HT-29 (cell line): ENCODE results near the gene HCRT. TPM values are rescaled to one million over a fixed set of nuclear protein-coding genes. Genes with fewer than 3 reads are reported as not detected.
"Not testable (repeated sequence)": the region's sequence is repeated elsewhere in the genome, so short reads cannot be mapped to it uniquely, and the experiment has no call there.

Source experiments
- DNase-seq: peaks from one replicate; pipeline ENCODE4 v3.0.0-alpha.2; 2015; ENCODE audit warnings: low spot score
- total RNA-seq: library from RNA; depleted of rRNA; stranded (reverse); fragments of >200 nt; shearing (Covaris generic); gene quantifications from 2 replicates; pipeline ENCODE4 v1.2.3, GENCODE V29; 2014; rRNA removed

Gene HCRT
- total RNA-seq, 1 experiment from 2014 or later, result not detected

DNA sequence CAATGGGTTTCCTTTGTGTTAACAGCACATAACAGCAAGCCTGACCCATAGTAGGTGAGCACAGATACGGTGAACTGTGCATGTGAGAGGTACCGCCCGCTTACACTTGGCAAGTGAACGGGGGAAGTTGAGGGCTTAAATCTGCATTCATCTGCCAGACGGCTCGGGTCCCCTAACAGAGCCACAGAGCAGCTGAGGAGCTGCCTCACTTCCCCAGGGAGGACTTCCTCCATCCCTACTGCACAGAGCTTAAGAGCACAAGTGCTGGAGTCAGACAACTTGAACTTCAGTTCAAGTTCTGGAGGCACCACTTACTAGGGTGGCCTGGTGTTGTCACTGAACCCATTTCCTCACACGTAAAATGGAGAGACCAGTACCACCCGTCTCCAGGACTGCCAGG, 43.9 kb downstream of the HCRT start:
- no peak for DNase-seq

DNA sequence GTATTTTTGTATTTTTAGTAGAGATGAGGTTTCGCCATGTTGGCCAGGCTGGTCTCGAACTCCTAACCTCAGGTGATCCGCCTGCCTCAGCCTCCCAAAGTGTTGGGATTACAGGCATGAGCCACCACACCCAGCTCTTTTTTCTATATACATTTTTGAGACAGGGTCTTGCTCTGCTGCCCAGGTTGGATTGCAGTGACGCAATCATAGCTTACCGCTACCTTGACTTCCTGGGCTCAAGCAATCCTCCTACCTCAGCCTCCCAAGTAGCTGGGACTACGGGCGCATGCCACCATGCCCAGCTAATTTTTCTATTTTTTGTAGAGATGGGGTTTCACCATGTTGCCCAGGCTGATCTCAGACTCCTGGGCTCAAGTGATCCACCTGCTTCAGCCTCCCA, 44.6 kb downstream of the HCRT start:
- DNase-seq, result not testable (repeated sequence)

DNA sequence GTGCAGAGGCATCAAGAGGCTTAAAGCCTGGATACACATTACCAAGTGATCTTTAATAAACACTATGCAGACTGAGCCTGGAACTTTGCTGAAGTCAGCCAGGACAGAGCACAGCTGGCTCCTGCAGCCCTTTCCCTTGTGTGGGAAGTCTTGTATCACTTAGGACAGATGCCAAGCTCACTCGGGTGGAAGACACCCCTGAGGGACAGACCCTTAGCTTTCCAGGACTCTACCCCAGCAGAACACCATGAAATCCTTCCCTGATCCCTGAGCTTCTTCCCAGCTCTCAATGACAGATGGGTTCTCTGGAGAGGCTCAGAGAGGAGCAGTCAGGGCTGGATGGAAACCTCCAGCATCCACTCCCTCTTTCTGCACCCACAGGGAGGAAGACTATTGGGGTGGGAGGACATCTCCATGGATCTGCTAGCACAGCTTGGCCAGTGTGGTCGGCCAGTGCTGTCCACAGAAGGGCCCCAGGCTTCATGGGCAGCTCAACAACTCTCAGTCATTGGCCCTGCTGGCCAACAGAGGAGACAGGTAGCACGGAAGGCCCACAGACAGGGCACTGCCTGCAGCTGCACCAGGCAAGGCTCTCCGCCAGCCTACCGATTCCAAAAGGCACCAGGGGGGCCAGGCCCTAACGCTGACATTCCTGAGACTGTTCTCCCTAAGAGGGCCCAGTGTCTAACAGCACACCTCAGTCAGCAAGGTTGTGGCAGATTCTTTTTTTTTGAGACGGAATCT, 46.3 kb downstream of the HCRT start:
- DNase-seq, result no peak

DNA sequence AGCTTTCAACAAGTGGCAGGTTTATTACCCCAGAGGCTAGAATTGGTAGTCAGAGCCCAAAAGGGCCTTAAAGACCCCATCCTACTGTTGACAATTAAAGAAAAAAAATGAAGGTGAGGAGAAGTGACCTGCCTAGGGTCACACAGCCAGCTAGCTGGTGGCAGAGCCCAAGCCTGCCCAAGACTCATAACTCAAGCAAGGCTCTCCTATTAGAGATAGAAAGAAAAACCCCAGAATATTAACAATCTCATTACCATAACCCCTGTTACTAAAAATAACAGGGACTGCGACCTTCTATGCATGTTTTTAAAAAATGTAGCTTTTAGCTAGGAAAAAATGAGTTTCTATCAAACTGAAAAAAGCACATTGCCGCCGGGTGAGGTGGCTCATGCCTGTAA, 48.6 kb downstream of the HCRT start:
- DNase-seq, result no peak

DNA sequence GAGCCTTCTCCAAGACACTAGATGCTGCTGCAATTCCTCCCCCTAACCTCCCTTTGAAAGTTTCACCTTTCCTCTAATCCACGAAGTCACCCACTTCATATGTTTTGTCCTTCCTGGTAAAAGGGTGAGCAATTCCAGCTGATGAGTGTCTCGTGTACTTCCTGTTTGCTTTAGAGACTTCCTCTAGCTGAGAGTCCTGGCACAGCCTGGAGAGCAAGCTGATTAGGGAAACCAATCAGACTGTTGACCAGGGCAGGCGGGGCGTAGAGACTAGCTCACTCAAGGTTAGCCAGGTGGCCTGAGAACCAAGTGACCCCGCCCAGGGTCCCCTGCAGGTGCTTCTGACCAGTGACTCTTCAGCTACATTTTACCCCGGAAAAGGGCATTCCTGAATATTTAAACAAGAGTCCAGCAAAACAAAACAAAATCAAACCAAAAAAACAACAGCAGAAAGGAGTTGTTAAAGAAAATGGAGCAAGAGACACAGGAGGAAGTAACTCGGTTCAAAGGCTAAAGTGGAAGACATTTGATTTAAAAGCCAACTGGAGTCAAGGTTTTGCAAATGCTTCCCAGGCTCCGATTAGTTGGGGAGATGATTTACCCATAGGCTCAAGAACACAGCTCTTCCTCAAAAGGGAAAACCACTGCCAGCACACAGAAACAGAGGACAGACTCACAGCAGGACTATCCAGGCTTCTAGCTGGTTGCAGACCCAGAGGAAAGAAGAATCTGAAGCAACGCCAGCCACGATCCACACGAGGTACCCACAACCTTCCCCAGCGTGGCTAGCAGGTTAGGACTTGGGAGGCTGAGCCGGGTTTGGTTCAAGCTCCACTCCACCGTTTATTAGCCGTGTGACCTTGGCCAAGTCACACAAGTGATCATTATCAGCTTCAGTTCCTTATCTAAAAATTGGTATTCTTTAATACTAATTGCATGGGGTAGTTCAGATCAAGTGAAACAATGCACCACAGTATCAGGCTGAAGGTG, 49.3 kb downstream of the HCRT start:
- peak; percentile 91 for DNase-seq

DNA sequence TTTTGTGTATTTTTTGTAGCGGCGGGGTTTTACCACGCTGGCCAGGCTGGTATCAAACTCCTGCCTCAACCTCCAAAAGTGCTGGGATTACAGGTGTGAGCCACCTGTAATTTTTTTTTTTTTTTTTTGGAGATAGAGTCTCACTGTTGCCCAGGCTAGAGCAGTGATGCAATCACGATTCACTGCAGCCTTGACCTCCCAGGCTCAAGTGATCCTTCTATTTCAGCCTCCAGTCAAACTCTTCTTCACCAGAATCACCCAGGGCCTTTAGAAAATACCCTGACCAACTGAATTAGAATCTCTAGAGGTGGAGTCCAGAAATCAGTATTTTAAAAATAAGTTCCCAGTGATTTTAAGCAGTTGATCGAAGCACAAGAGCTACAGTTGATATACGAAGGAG, 50.1 kb downstream of the HCRT start:
- DNase-seq, result no peak

Other genes starting within 250 kb of the HCRT start
- 73.2 and 88.3 TPM in 2 replicates for gene CNP, start 218.7 kb downstream of the HCRT start, total RNA-seq
- gene DNAJC7, start 168.0 kb downstream of the HCRT start, total RNA-seq, result 49.1 and 52.8 TPM in 2 replicates
- gene NKIRAS2, start 165.4 kb downstream of the HCRT start, total RNA-seq, result 50.1 and 62.1 TPM in 2 replicates
- gene C17orf113, start 134.9 kb downstream of the HCRT start, total RNA-seq, result 3.6 and 3.7 TPM in 2 replicates
- 0.08 and 0.37 TPM in 2 replicates for gene ZNF385C, start 87.0 kb downstream of the HCRT start, total RNA-seq
- gene DHX58, start 72.7 kb downstream of the HCRT start, total RNA-seq, result 9.1 and 9.7 TPM in 2 replicates
- 49.6 and 51.9 TPM in 2 replicates for gene KAT2A, start 64.1 kb downstream of the HCRT start, total RNA-seq
- not detected in 2 replicates for gene HSPB9, start 62.6 kb downstream of the HCRT start, total RNA-seq
- gene RAB5C, start 30.5 kb downstream of the HCRT start, total RNA-seq, result 127 and 141 TPM in 2 replicates
- gene KCNH4, start 4.3 kb downstream of the HCRT start, total RNA-seq, result not detected in 2 replicates
- 22.0 and 25.6 TPM in 2 replicates for gene GHDC, start 9.0 kb upstream of the HCRT start, total RNA-seq
- gene STAT5B, start 90.9 kb upstream of the HCRT start, total RNA-seq, result 11.1 and 13.9 TPM in 2 replicates
- gene STAT5A, start 103.0 kb upstream of the HCRT start, total RNA-seq, result 11.3 and 11.7 TPM in 2 replicates
- gene STAT3, start 203.0 kb upstream of the HCRT start, total RNA-seq, result 30.9 and 38.0 TPM in 2 replicates
- 48.7 and 56.6 TPM in 2 replicates for gene CAVIN1, start 237.8 kb upstream of the HCRT start, total RNA-seq